Esophagus muscularis mucosa (tissue), 4 donors: ENCODE measurements around the gene ENDOU. TPM values are rescaled to one million over a fixed set of nuclear protein-coding genes. Genes with fewer than 3 reads are reported as not detected.

Experiments
- DNase-seq: peaks from one replicate; pipeline ENCODE4 v3.0.0-alpha.2; 2017; ENCODE audit errors: extremely low spot score
- H3K27ac ChIP-seq, 4 donors: fragments of 200-600 bp; sonication (generic); replicated peaks in 1 of 4; 1 replicate in 3 of 4; 2 replicates in 1 of 4; pipeline ENCODE4 v1.5.1; 2016 to 2019; ENCODE audit warnings: mild to moderate bottlenecking in 1 of 4
- H3K27me3 ChIP-seq, 4 donors: fragments of 200-600 bp; sonication (generic); one replicate each; pipeline versions ENCODE4 v1.5.1 to v1.6.0; 2016 to 2019
- H3K36me3 ChIP-seq, 4 donors: fragments of 200-600 bp; sonication (generic); one replicate each; pipeline ENCODE4 v1.5.1; 2016 to 2019
- H3K4me1 ChIP-seq, 4 donors: fragments of 200-600 bp; sonication (generic); one replicate each; pipeline ENCODE4 v1.5.1; 2016 to 2019
- H3K4me3 ChIP-seq, 4 donors: fragments of 200-600 bp; sonication (generic); 1 replicate in 2 of 4; 2 replicates in 2 of 4; pipeline ENCODE4 v1.5.1; 2016 to 2019; ENCODE audit warnings: mild to moderate bottlenecking in 4 of 4, moderate library complexity in 1 of 4
- H3K9me3 ChIP-seq, 4 donors: fragments of 200-600 bp; sonication (generic); 1 replicate in 3 of 4; 2 replicates in 1 of 4; pipeline ENCODE4 v1.5.1; 2016 to 2019
- EP300 ChIP-seq: sonication (generic); formaldehyde crosslinking; IDR thresholded peaks from one replicate; pipeline ENCODE4 v1.6.1; 2017; ENCODE audit warnings: antibody characterized with exemption
- POLR2A ChIP-seq: fragments of 450-650 bp; IDR thresholded peaks from one replicate; pipeline ENCODE4 v1.6.1; 2017; ENCODE audit warnings: antibody characterized with exemption, moderate library complexity, mild to moderate bottlenecking, low read depth
- POLR2AphosphoS5 ChIP-seq, 2 donors: sonication (generic); formaldehyde crosslinking; IDR thresholded peaks; one replicate each; pipeline ENCODE4 v1.6.1; 2017; ENCODE audit warnings: antibody characterized with exemption in 2 of 2
- WGBS: methylation state at CpG from one replicate; pipeline ENCODE4 v1.1.5; 2018; 5-methylcytosine and 5-hydroxymethylcytosine counted together
- intact Hi-C: fragments of 100-400 bp; cut with DNase I; formaldehyde crosslinking; loops from one replicate; pipeline ENCODE4 v1.15.1; 2023
- total RNA-seq, 4 donors: library from RNA; depleted of rRNA; stranded (reverse); fragments of >200 nt; gene quantifications; one replicate each; pipeline versions ENCODE4 v1.1.0 to v1.2.1, GENCODE V29; 2016
- TF ChIP-seq, protein P1 (sequence below), 3 experiments: fragments of 200-600 bp in 2 of 3; fragments of 450-650 bp in 1 of 3; sonication (generic) in 2 of 3; IDR thresholded peaks; one replicate each; pipeline ENCODE4 v1.5.1; 2017 to 2019; ENCODE audit warnings: antibody characterized with exemption in 3 of 3, mild to moderate bottlenecking in 2 of 3, moderate library complexity in 1 of 3

Gene ENDOU
- total RNA-seq, 4 donors from 2014 or later, result 0.39 to 2.0 TPM; not detected in 2

DNA sequence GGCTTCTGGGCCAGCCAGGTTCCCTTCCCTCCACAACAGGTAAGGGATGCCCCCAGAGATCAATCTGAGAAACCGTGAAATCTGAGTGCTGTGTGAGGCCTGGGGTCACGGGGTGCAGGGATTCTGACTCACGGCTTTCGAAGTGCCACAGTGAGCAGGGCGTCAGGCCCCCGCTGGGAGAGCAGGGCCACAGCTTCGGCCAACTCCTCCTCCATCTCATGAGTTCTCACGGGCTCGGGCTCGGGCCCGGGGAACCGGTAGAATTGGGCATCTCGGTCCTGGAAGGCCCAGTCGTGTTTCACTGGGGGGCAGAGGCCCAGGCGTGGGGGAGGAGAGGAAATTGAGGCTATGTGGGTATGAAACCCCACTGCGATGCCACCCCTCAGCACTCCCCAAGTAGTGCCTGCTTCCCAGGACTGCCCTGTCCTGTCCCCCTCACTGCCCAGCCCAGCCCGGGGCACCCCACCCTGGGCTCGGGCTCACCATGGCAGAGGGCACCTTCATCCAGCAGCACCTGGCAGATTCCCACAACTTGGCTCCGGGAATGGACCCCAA, 25.7 kb upstream of the ENDOU start:
- Histone ChIP-seq H3K4me1 (peaks cover 27 to 50% (median 36%) of the 10 kb centered on the region in 4 donors), H3K9me3 (no peaks in the 10 kb centered on the region), H3K4me3 (no peak overlapping the region), H3K27me3 (no peaks in the 10 kb centered on the region), H3K36me3 (peaks cover 0 to 64% (median 30%) of the 10 kb centered on the region in 4 donors), H3K27ac (no peak overlapping the region)
- TF ChIP-seq, protein P1, sequence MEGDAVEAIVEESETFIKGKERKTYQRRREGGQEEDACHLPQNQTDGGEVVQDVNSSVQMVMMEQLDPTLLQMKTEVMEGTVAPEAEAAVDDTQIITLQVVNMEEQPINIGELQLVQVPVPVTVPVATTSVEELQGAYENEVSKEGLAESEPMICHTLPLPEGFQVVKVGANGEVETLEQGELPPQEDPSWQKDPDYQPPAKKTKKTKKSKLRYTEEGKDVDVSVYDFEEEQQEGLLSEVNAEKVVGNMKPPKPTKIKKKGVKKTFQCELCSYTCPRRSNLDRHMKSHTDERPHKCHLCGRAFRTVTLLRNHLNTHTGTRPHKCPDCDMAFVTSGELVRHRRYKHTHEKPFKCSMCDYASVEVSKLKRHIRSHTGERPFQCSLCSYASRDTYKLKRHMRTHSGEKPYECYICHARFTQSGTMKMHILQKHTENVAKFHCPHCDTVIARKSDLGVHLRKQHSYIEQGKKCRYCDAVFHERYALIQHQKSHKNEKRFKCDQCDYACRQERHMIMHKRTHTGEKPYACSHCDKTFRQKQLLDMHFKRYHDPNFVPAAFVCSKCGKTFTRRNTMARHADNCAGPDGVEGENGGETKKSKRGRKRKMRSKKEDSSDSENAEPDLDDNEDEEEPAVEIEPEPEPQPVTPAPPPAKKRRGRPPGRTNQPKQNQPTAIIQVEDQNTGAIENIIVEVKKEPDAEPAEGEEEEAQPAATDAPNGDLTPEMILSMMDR (IDR thresholded peaks at IDR 0.05), result no peak
- TF ChIP-seq POLR2A, result no peak
- no peak for TF ChIP-seq POLR2AphosphoS5 (IDR thresholded peaks at IDR 0.05)
- no peak for TF ChIP-seq EP300
- WGBS, result 87% methylated on average over 9 of the region's 19 CpGs
- no peak for DNase-seq
- intact Hi-C loops, result no loop called here

DNA sequence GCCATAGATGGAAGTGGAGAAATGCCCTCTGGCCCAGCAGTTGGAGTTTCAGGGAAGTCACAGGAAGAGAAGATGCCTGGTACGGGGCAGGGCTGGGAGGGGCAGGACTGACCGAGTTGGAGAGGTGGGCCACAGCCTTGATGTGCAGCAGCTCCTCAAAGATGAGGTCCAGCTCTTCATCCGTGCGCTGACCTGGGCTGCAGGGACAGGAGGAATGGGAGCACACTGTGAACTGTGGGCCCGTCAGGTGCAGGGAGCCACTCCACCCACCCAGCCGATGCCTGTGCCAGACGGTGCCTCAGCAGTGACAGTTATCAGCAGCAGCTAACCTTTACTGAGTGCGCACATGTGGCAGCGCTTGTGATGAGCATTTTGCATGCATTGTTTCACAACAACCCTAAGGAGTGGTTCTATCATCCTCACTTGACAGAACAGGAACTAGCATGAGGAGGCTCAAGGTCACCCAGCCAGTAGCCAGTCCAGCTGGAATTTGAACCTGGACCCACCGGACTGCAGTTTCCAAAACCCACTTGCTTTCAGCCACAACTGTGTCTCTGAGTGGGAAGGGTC, 25.0 kb upstream of the ENDOU start:
- H3K4me3 ChIP-seq, result no peak overlapping the region
- peaks cover 22 to 43% (median 34%) of the 10 kb centered on the region in 4 donors for H3K4me1 ChIP-seq
- WGBS, result 87% methylated on average over 3 of the region's 10 CpGs
- TF ChIP-seq POLR2AphosphoS5 (IDR thresholded peaks at IDR 0.05), result no peak
- TF ChIP-seq POLR2A, result no peak
- TF ChIP-seq, protein P1 (IDR thresholded peaks at IDR 0.05), result no peak
- TF ChIP-seq EP300, result no peak
- peaks cover 0 to 70% (median 30%) of the 10 kb centered on the region in 4 donors for H3K36me3 ChIP-seq
- H3K9me3 ChIP-seq, result no peaks in the 10 kb centered on the region
- H3K27ac ChIP-seq, result no peak overlapping the region
- no peak for DNase-seq
- no peaks in the 10 kb centered on the region for H3K27me3 ChIP-seq
- intact Hi-C loops, result no loop called here

DNA sequence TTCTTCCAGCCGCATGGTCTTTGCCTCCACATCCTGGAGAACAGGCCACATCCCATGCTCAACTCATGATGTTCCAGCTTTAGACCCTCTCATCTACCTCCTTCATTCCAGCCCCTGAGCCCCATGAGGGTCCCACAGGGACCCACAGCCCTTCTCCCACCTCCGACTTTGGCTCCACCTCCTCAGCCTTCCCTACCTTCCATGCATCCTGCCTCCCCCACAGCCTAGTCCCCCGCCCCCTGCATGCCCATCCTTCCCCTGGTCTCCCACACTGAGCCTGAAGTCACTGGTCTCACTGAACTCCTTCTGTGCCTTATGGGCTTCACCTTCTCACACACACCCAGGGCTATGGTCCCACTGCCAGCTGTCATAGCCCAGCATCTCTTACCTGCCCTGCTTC, 23.6 kb upstream of the ENDOU start:
- Histone ChIP-seq H3K27me3 (no peaks in the 10 kb centered on the region), H3K9me3 (no peaks in the 10 kb centered on the region), H3K4me1 (peaks cover 18 to 29% (median 22%) of the 10 kb centered on the region in 4 donors), H3K27ac (no peak overlapping the region), H3K36me3 (peaks cover 0 to 71% (median 30%) of the 10 kb centered on the region in 4 donors), H3K4me3 (no peak overlapping the region)
- intact Hi-C loops, result no loop called here
- DNase-seq, result no peak
- TF ChIP-seq POLR2A, result no peak
- no peak for TF ChIP-seq POLR2AphosphoS5 (IDR thresholded peaks at IDR 0.05)
- no peak for TF ChIP-seq EP300
- TF ChIP-seq, protein P1 (IDR thresholded peaks at IDR 0.05), result no peak
- WGBS, result 97% methylated on average over 3 of the region's 3 CpGs

DNA sequence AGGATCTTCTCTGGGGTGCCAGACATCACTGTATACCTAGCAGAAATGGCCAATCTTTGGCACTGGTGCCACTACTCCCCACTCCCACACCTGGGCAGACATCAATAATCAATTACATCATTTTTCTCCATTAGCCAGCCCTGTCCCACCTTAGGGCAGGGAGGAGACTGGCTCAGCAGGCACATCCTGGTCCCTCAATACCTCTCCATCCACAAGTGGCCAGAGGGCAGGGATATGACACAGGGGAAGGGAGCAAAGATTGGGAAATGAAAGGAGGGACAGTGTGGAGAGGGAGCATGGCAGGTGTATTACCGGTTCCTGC, 23.2 kb upstream of the ENDOU start:
- intact Hi-C loops, result no loop called here
- TF ChIP-seq, protein P1 (IDR thresholded peaks at IDR 0.05), result no peak
- TF ChIP-seq EP300, result no peak
- no peak for TF ChIP-seq POLR2A
- no peak for TF ChIP-seq POLR2AphosphoS5 (IDR thresholded peaks at IDR 0.05)
- Histone ChIP-seq H3K9me3 (no peaks in the 10 kb centered on the region), H3K4me1 (peaks cover 13 to 24% (median 18%) of the 10 kb centered on the region in 4 donors), H3K27me3 (no peaks in the 10 kb centered on the region), H3K4me3 (no peak overlapping the region), H3K27ac (no peak overlapping the region), H3K36me3 (peaks cover 0 to 71% (median 30%) of the 10 kb centered on the region in 4 donors)
- DNase-seq, result no peak
- WGBS, result 93% methylated on average over 1 of the region's 1 CpG
